Gastrocnemius medialis (tissue), 4 donors: ENCODE measurements around the gene HLA-DRB1. TPM values are rescaled to one million over a fixed set of nuclear protein-coding genes. Genes with fewer than 3 reads are reported as not detected.
"Not testable (repeated sequence)": the region's sequence is repeated elsewhere in the genome, so short reads cannot be mapped to it uniquely, and the experiment has no call there.

ENCODE experiments used
- ATAC-seq, 2 donors: fragments of 150-250 bp; one replicate each; pipeline ENCODE4 v1.9.1; 2016
- DNase-seq, 2 donors: peaks; one replicate each; pipeline ENCODE4 v3.0.0-alpha.2; 2019
- H3K27ac ChIP-seq, 4 donors: fragments of 200-600 bp; sonication (generic); 1 replicate in 1 of 4; 2 replicates in 3 of 4; pipeline ENCODE4 v1.5.1; 2016 to 2018; ENCODE audit warnings: mild to moderate bottlenecking in 2 of 4, moderate library complexity in 1 of 4
- H3K27me3 ChIP-seq, 3 donors: fragments of 200-600 bp; sonication (generic) in 2 of 3; 1 replicate in 1 of 3; 2 replicates in 2 of 3; pipeline versions ENCODE4 v1.5.1 to v1.6.0; 2016 to 2019; ENCODE audit warnings: mild to moderate bottlenecking in 1 of 3, moderate library complexity in 1 of 3
- H3K36me3 ChIP-seq, 2 donors: fragments of 200-600 bp; sonication (generic) in 1 of 2; one replicate each; pipeline ENCODE4 v1.5.1; 2017 to 2018
- H3K4me1 ChIP-seq, 2 donors: fragments of 200-600 bp; sonication (generic) in 1 of 2; one replicate each; pipeline ENCODE4 v1.5.1; 2016 to 2017; ENCODE audit warnings: mild to moderate bottlenecking in 2 of 2
- H3K4me3 ChIP-seq, 4 donors: fragments of 200-600 bp; sonication (generic) in 3 of 4; 1 replicate in 1 of 4; 2 replicates in 3 of 4; pipeline ENCODE4 v1.5.1; 2016 to 2019; ENCODE audit warnings: mild to moderate bottlenecking in 2 of 4
- H3K9me3 ChIP-seq, 3 donors: fragments of 200-600 bp; sonication (generic) in 2 of 3; 1 replicate in 1 of 3; 2 replicates in 2 of 3; pipeline ENCODE4 v1.5.1; 2016 to 2019
- POLR2A ChIP-seq, 2 donors: fragments of 450-650 bp; IDR thresholded peaks; one replicate each; pipeline ENCODE4 v1.6.1; 2017; ENCODE audit warnings: antibody characterized with exemption in 2 of 2, mild to moderate bottlenecking in 2 of 2, moderate library complexity in 2 of 2
- in situ Hi-C, 4 donors: fragments of 200-750 bp; cut with MboI; loops; one replicate each; pipeline versions ENCODE4 v1.15.0 to v1.8.0; 2017; ENCODE audit warnings: low sequenced_read_pairs in 4 of 4
- intact Hi-C: fragments of 100-400 bp; cut with DNase I; formaldehyde crosslinking; loops from one replicate; pipeline ENCODE4 v1.15.1; 2023; ENCODE audit warnings: low total_unique reads
- total RNA-seq, 4 donors: library from RNA; depleted of rRNA; stranded (reverse); fragments of >200 nt; gene quantifications; one replicate each; pipeline versions ENCODE4 v1.1.0 to v1.2.3, GENCODE V29; 2016
- TF ChIP-seq, protein P1 (sequence below), 5 experiments: fragments of 450-650 bp in 3 of 5; fragments of 200-600 bp in 2 of 5; sonication (generic) in 2 of 5; IDR thresholded peaks in 4 of 5; conservative IDR thresholded peaks in 1 of 5; 1 replicate in 4 of 5; 2 replicates in 1 of 5; pipeline ENCODE4 v1.5.1; 2016 to 2019; ENCODE audit warnings: antibody characterized with exemption in 5 of 5, mild to moderate bottlenecking in 3 of 5, moderate library complexity in 3 of 5

The HLA-DRB1 gene
- total RNA-seq, 4 donors from 2014 or later: 7.5 to 25.2 (median 16.5) TPM

DNA sequence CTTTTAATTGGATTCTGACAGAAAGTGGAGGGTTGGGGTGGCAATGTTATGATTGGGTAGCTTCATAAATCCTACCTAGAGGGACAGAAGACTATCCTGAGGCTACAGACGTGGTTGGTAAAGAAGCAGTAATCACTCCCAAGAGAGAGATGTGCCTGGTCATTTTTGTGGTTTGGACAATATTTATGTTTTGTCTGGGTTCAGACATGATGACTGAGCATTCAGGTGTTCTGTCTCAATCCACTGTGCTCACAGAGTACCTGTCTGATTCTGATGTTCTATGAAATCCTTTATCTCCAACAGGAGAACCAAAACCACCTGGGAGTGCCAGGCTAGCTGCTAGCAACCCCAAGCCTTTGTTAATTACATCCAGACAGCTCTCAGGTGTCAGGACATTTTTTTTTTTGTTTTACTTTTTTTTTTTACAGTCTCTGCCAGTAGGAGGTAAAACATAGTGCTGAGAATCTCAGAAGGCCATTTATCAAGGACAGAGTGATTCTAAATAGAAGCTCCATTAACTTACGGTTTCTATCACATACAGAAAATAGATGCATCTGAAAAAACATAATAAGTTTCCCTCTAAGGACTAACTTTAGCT lies 46.0 kb upstream of the HLA-DRB1 start:
- TF ChIP-seq, protein P1, sequence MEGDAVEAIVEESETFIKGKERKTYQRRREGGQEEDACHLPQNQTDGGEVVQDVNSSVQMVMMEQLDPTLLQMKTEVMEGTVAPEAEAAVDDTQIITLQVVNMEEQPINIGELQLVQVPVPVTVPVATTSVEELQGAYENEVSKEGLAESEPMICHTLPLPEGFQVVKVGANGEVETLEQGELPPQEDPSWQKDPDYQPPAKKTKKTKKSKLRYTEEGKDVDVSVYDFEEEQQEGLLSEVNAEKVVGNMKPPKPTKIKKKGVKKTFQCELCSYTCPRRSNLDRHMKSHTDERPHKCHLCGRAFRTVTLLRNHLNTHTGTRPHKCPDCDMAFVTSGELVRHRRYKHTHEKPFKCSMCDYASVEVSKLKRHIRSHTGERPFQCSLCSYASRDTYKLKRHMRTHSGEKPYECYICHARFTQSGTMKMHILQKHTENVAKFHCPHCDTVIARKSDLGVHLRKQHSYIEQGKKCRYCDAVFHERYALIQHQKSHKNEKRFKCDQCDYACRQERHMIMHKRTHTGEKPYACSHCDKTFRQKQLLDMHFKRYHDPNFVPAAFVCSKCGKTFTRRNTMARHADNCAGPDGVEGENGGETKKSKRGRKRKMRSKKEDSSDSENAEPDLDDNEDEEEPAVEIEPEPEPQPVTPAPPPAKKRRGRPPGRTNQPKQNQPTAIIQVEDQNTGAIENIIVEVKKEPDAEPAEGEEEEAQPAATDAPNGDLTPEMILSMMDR (IDR thresholded peaks at IDR 0.05 in 4 of 5, conservative IDR thresholded peaks at IDR 0.05 in 1 of 5): no peak
- no peak for TF ChIP-seq POLR2A (IDR thresholded peaks at IDR 0.05)
- in situ Hi-C loops: no loop called here
- intact Hi-C loops: no loop called here
- H3K27me3 ChIP-seq: no peaks in the 10 kb centered on the region
- H3K27ac ChIP-seq: no peak overlapping the region
- H3K9me3 ChIP-seq: no peaks in the 10 kb centered on the region
- DNase-seq (no peak), ATAC-seq (no peak)
- no peaks in the 10 kb centered on the region for H3K36me3 ChIP-seq
- no peaks in the 10 kb centered on the region for H3K4me1 ChIP-seq
- no peak overlapping the region for H3K4me3 ChIP-seq

DNA sequence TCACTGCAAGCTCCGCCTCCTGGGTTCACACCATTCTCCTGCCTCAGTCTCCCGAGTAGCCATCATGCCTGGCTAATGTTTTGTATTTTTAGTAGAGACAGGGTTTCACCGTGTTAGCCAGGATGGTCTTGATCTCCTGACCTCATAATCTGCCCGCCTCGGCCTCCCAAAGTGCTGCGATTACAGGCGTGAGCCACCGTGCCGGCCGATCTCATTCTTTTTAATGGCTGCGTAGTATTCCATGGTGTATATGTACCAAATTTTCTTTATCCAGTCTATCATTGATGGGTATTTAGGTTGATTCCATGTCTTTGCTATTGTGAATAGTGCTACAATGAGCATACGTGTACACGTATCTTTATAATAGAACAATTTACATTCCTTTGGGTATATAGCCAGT lies 40.1 kb upstream of the HLA-DRB1 start:
- DNase-seq, intact Hi-C loops, H3K36me3 ChIP-seq, H3K27me3 ChIP-seq, H3K27ac ChIP-seq, ATAC-seq, in situ Hi-C loops, H3K9me3 ChIP-seq, H3K4me3 ChIP-seq, H3K4me1 ChIP-seq: not testable (repeated sequence)

DNA sequence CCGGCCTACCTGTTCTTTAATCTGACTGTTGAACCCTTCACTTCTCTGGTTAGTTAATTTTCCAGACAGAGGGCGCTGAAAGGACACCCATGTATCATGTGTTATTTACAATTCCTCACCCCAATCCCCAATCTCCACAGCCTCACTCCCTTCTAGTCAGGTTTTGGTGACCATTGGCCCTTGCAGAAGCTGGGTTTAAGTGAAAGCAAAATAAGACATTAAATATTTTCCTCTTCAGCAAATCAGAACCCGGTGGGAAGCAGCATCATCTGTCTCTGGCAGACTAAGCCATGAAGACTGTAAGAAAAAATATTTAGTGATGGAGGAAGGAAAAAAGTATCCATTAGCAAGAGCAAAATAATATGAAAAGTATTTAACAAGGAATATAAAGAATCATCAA lies 38.2 kb upstream of the HLA-DRB1 start:
- no peak for TF ChIP-seq POLR2A (IDR thresholded peaks at IDR 0.05)
- TF ChIP-seq, protein P1 (IDR thresholded peaks at IDR 0.05 in 4 of 5, conservative IDR thresholded peaks at IDR 0.05 in 1 of 5): no peak
- no peak for DNase-seq
- Histone ChIP-seq H3K27me3 (no peaks in the 10 kb centered on the region), H3K36me3 (no peaks in the 10 kb centered on the region), H3K9me3 (no peaks in the 10 kb centered on the region), H3K4me3 (no peak overlapping the region), H3K4me1 (no peaks in the 10 kb centered on the region), H3K27ac (no peak overlapping the region)
- intact Hi-C loops (no loop called here), in situ Hi-C loops (no loop called here)
- ATAC-seq: no peak

DNA sequence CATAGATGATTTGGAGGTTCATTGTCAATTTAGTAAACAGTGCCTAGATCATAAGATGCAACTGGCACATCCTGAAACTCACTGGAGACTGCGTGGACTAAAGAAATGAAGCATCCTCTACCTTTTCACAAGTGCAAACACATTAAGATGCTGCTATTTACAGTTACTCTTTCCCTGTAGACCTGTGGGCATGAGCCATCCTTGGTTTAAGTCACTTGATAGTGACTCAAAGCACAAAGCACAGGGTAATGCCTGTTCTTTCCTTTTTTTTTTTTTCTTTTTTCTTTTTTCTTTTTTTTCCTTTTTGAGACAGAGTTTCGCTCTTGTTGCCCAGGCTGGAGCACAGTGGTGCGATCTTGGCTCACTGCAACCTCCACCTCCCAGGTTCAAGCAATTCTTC lies 37.6 kb upstream of the HLA-DRB1 start:
- H3K27ac ChIP-seq: no peak overlapping the region
- TF ChIP-seq POLR2A (IDR thresholded peaks at IDR 0.05): no peak
- TF ChIP-seq, protein P1 (IDR thresholded peaks at IDR 0.05 in 4 of 5, conservative IDR thresholded peaks at IDR 0.05 in 1 of 5): no peak
- ATAC-seq (no peak), DNase-seq (no peak)
- H3K4me3 ChIP-seq: no peak overlapping the region
- no peaks in the 10 kb centered on the region for H3K4me1 ChIP-seq
- no peaks in the 10 kb centered on the region for H3K9me3 ChIP-seq
- H3K27me3 ChIP-seq: no peaks in the 10 kb centered on the region
- intact Hi-C loops (no loop called here), in situ Hi-C loops (no loop called here)
- H3K36me3 ChIP-seq: no peaks in the 10 kb centered on the region

DNA sequence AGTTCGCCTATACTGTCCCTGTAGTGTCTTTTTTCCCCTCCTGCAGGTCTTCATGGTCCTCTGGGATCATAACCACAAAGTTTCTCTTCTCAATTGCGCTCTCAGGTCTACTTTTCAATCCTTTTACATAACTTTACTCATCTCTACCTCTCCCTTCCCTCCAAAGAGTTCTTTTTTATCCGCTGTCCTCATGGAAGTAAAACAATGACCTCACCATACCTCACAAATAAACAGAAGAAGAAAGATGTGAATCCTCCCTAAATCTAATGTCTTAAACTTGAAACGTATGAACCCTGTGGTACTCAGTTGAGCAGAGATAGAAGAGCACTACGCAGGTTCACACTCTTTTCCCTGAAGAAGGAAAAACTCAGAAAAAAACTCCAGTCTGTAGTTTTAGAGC lies 35.5 kb upstream of the HLA-DRB1 start:
- no peaks in the 10 kb centered on the region for H3K36me3 ChIP-seq
- no peaks in the 10 kb centered on the region for H3K9me3 ChIP-seq
- no peak overlapping the region for H3K4me3 ChIP-seq
- H3K27ac ChIP-seq: no peak overlapping the region
- intact Hi-C loops: no loop called here
- H3K4me1 ChIP-seq: no peaks in the 10 kb centered on the region
- no peak for DNase-seq
- no peak for ATAC-seq
- no peak for TF ChIP-seq POLR2A (IDR thresholded peaks at IDR 0.05)
- TF ChIP-seq, protein P1 (IDR thresholded peaks at IDR 0.05 in 4 of 5, conservative IDR thresholded peaks at IDR 0.05 in 1 of 5): no peak
- in situ Hi-C loops: no loop called here
- no peaks in the 10 kb centered on the region for H3K27me3 ChIP-seq
